IMR-90 (cell line): ENCODE data around the gene ZSCAN18. TPM values are rescaled to one million over a fixed set of nuclear protein-coding genes. Genes with fewer than 3 reads are reported as not detected.

Experiments used
- ATAC-seq: fragments of 200-7000 bp; cut with Tn5 transposase; 2 replicates; pipeline ENCODE4 v1.9.1; 2020; ENCODE audit warnings: low read depth, mild to moderate bottlenecking, moderate library complexity
- BruUV-seq: library from RNA; stranded (reverse); fragments of 400-500 nt; replicated peaks from 2 replicates; lab custom pipeline; 2021; lab: Mats Ljungman, UMichigan
- CTCF ChIA-PET: fragments of 300-600 bp; formaldehyde crosslinking; extraction: SDS; loops from one replicate; lab custom pipeline; 2021; ENCODE audit warnings: antibody characterized with exemption; lab: Yijun Ruan, JAX
- POLR2A ChIA-PET: fragments of 300-600 bp; sonication (Branson Sonifier 250); formaldehyde crosslinking; loops from one replicate; lab custom pipeline; 2022; ENCODE audit warnings: antibody characterized with exemption; ENCODE audit not compliant: unreplicated experiment; lab: Charles Lee
- DNase-seq: peaks from one replicate; pipeline ENCODE4 v3.0.0; 2013
- H2AFZ ChIP-seq: replicated peaks from 2 replicates; pipeline ENCODE3; 2013; ENCODE audit warnings: low read length, mild to moderate bottlenecking; ENCODE audit not compliant: poor library complexity
- H2AK5ac ChIP-seq: 2 replicates; pipeline ENCODE4 v1.6.1; 2013; ENCODE audit warnings: low read depth, low read length, inconsistent platforms
- H2AK9ac ChIP-seq: replicated peaks from 2 replicates; pipeline ENCODE3; 2013; ENCODE audit warnings: mild to moderate bottlenecking, low read depth, low read length, moderate library complexity; ENCODE audit not compliant: poor library complexity
- H2BK120ac ChIP-seq: 2 replicates; pipeline ENCODE4 v1.6.1; 2013; ENCODE audit warnings: low read depth, low read length, inconsistent platforms
- H2BK15ac ChIP-seq: 3 replicates; pipeline ENCODE4 v1.6.1; 2013; ENCODE audit warnings: low read depth, low read length, inconsistent platforms
- H2BK20ac ChIP-seq: 2 replicates; pipeline ENCODE4 v1.6.1; 2013; ENCODE audit warnings: low read depth, mild to moderate bottlenecking, inconsistent platforms, low read length, moderate library complexity
- H2BK5ac ChIP-seq: 2 replicates; pipeline ENCODE4 v1.6.1; 2013; ENCODE audit warnings: mild to moderate bottlenecking, low read depth, low read length, inconsistent platforms; ENCODE audit not compliant: poor library complexity, severe bottlenecking
- H3K14ac ChIP-seq: replicated peaks from 2 replicates; pipeline ENCODE4 v1.6.1; 2013; ENCODE audit warnings: low read depth, low read length, inconsistent platforms
- H3K18ac ChIP-seq: 2 replicates; pipeline ENCODE4 v1.6.1; 2013; ENCODE audit warnings: low read depth, low read length, control low read depth
- H3K23ac ChIP-seq: 2 replicates; pipeline ENCODE4 v1.6.1; 2013; ENCODE audit warnings: low read depth, low read length, inconsistent platforms
- H3K27ac ChIP-seq: 2 replicates; pipeline ENCODE4 v1.5.1; 2013; ENCODE audit warnings: mild to moderate bottlenecking, control low read depth, low read length; ENCODE audit not compliant: insufficient read depth
- H3K27me3 ChIP-seq: 2 replicates; pipeline ENCODE4 v1.6.1; 2013; ENCODE audit warnings: low read length; ENCODE audit not compliant: control insufficient read depth, insufficient read depth
- H3K36me3 ChIP-seq: 2 replicates; pipeline ENCODE4 v1.6.1; 2013; ENCODE audit warnings: low read length, mixed read lengths; ENCODE audit not compliant: control insufficient read depth, insufficient read depth
- H3K4ac ChIP-seq: 2 replicates; pipeline ENCODE4 v1.6.1; 2013; ENCODE audit warnings: low read depth, low read length, inconsistent platforms
- H3K4me1 ChIP-seq: 2 replicates; pipeline ENCODE4 v1.6.1; 2013; ENCODE audit warnings: low read length, mixed read lengths; ENCODE audit not compliant: control insufficient read depth, insufficient read depth
- H3K4me2 ChIP-seq: 2 replicates; pipeline ENCODE4 v1.6.1; 2013; ENCODE audit warnings: low read depth, mild to moderate bottlenecking, control low read depth, low read length, moderate library complexity
- H3K4me3 ChIP-seq: 2 replicates; pipeline ENCODE4 v1.5.1; 2013; ENCODE audit warnings: low read depth, mild to moderate bottlenecking, control low read depth, low read length, moderate library complexity; ENCODE audit not compliant: insufficient read depth
- H3K56ac ChIP-seq: 2 replicates; pipeline ENCODE4 v1.6.1; 2013; ENCODE audit warnings: low read length, inconsistent platforms; ENCODE audit not compliant: insufficient read depth; ENCODE audit errors: extremely low read depth
- H3K79me1 ChIP-seq, 2 experiments: 2 replicates each; pipeline ENCODE4 v1.6.1; 2013; ENCODE audit warnings: low read length in 2 of 2, inconsistent platforms in 1 of 2, low read depth in 1 of 2
- H3K9ac ChIP-seq: 2 replicates; pipeline ENCODE4 v1.6.1; 2013; ENCODE audit warnings: low read depth, low read length, control low read depth
- H3K9me1 ChIP-seq: 2 replicates; pipeline ENCODE4 v1.6.1; 2013; ENCODE audit warnings: low read length, inconsistent platforms; ENCODE audit not compliant: insufficient read depth
- H3K9me3 ChIP-seq: 2 replicates; pipeline ENCODE4 v1.6.1; 2013; ENCODE audit warnings: low read length; ENCODE audit not compliant: control insufficient read depth, insufficient read depth
- H4K20me1 ChIP-seq: 2 replicates; pipeline ENCODE4 v1.6.1; 2013; ENCODE audit warnings: low read length, inconsistent platforms; ENCODE audit not compliant: insufficient read depth
- H4K5ac ChIP-seq: 2 replicates; pipeline ENCODE4 v1.6.1; 2013; ENCODE audit warnings: mild to moderate bottlenecking, low read depth, low read length, control low read depth
- H4K8ac ChIP-seq, 2 experiments: 2 replicates each; pipeline ENCODE4 v1.6.1; 2013; ENCODE audit warnings: low read depth in 2 of 2, low read length in 2 of 2, control low read depth in 1 of 2, inconsistent platforms in 1 of 2
- H4K91ac ChIP-seq: 2 replicates; pipeline ENCODE4 v1.6.1; 2013; ENCODE audit warnings: low read depth, low read length, inconsistent platforms; ENCODE audit not compliant: insufficient read depth
- WGBS, 2 experiments: methylation state at CpG; one replicate each; pipeline versions ENCODE4 v1.1.5 to v1.1.7; 2013; ENCODE audit warnings: missing lambda C conversion rate in 2 of 2; ENCODE audit not compliant: insufficient read length in 1 of 2; ENCODE audit errors: extremely low coverage in 2 of 2; 5-methylcytosine and 5-hydroxymethylcytosine counted together
- dilution Hi-C: fragments of 300-500 bp; cut with HindIII; formaldehyde crosslinking; loops from one replicate; pipeline ENCODE4 v1.14.3; 2018; ENCODE audit warnings: low sequenced_read_pairs; ENCODE audit not compliant: unreplicated experiment
- in situ Hi-C: fragments of 300-500 bp; cut with MboI; formaldehyde crosslinking; loops from 3 replicates; pipeline ENCODE4 v1.14.3; 2019; ENCODE audit warnings: low sequenced_read_pairs, inconsistent platforms, mixed read lengths
- intact Hi-C: fragments of 100-400 bp; cut with micrococcal nuclease; formaldehyde crosslinking; loops from 2 replicates; pipeline ENCODE4 v1.10.0; 2022
- polyA plus RNA-seq, 3 experiments: library from polyadenylated mRNA; depleted of rRNA; stranded (reverse); fragments of >200 nt; gene quantifications; 2 replicates each; pipeline ENCODE4 v1.2.3, GENCODE V29; 2012; ENCODE audit warnings: low replicate concordance in 1 of 3
- total RNA-seq: library from RNA; depleted of rRNA; stranded (reverse); fragments of >200 nt; gene quantifications from 2 replicates; pipeline ENCODE4 v1.2.3, GENCODE V29; 2012
- TF ChIP-seq, protein P1 (sequence below): conservative IDR thresholded peaks from 2 replicates; pipeline ENCODE4 v1.5.1; 2012; ENCODE audit warnings: mild to moderate bottlenecking, low read depth, low read length, improper control_type of control experiment

The ZSCAN18 gene
- total and polyA plus RNA-seq, 2 of the 4 experiments (the other 2 are of a cell fraction), result 3.0 to 8.2 TPM

GRCh38 chr19:58096884-58097283 lies 1.1 kb downstream of the ZSCAN18 start:
- ChIA-PET POLR2A (no interaction called here), CTCF (no interaction called here)
- Histone ChIP-seq H3K9me1 (no peaks in the 10 kb centered on the region), H3K23ac (no peak overlapping the region), H3K79me1 (no peaks in the 10 kb centered on the region), H4K20me1 (no peaks in the 10 kb centered on the region), H3K4me2 (0 out of 2 replicates have a peak overlapping the region, but pooled peaks have one; percentile 93), H3K27ac (no peak overlapping the region), H3K56ac (no peak overlapping the region), H3K36me3 (peaks cover 3% of the 10 kb centered on the region), H2AK5ac (no peak overlapping the region), H3K4ac (no peak overlapping the region), H2BK20ac (no peak overlapping the region), H3K9me3 (peaks cover 50% of the 10 kb centered on the region), H2BK120ac (no peak overlapping the region), H4K91ac (no peak overlapping the region), H3K9ac (no peak overlapping the region), H2BK5ac (no peak overlapping the region), H3K14ac (no peak overlapping the region), H3K18ac (no peak overlapping the region), H4K8ac (no peak overlapping the region), H2AK9ac (no peak overlapping the region), H3K27me3 (no peaks in the 10 kb centered on the region), H3K4me1 (no peaks in the 10 kb centered on the region), H4K5ac (no peak overlapping the region), H2AFZ (no peak overlapping the region), H2BK15ac (no peak overlapping the region), H3K4me3 (no peak overlapping the region)
- dilution Hi-C loops, result no loop called here
- ATAC-seq (no peak), DNase-seq (no peak)
- no TSS peak for BruUV-seq
- in situ Hi-C loops, result no loop called here
- WGBS, 2 experiments, result 80% methylated on average over 9 of the region's 13 CpGs; no CpG with 5 or more reads in 1 of the 2 experiments
- TF ChIP-seq, protein P1, sequence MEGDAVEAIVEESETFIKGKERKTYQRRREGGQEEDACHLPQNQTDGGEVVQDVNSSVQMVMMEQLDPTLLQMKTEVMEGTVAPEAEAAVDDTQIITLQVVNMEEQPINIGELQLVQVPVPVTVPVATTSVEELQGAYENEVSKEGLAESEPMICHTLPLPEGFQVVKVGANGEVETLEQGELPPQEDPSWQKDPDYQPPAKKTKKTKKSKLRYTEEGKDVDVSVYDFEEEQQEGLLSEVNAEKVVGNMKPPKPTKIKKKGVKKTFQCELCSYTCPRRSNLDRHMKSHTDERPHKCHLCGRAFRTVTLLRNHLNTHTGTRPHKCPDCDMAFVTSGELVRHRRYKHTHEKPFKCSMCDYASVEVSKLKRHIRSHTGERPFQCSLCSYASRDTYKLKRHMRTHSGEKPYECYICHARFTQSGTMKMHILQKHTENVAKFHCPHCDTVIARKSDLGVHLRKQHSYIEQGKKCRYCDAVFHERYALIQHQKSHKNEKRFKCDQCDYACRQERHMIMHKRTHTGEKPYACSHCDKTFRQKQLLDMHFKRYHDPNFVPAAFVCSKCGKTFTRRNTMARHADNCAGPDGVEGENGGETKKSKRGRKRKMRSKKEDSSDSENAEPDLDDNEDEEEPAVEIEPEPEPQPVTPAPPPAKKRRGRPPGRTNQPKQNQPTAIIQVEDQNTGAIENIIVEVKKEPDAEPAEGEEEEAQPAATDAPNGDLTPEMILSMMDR, result no peak
- intact Hi-C loops, result no loop called here
